SJCRH30 (cell line): ENCODE results near the gene LTV1. TPM values are rescaled to one million over a fixed set of nuclear protein-coding genes. Genes with fewer than 3 reads are reported as not detected.
"Not testable (repeated sequence)": the region's sequence is repeated elsewhere in the genome, so short reads cannot be mapped to it uniquely, and the experiment has no call there.

Experiments
- DNase-seq, 2 experiments: peaks; one replicate each; pipeline ENCODE4 v3.0.0-alpha.2; 2015 to 2020
- H3K27ac ChIP-seq: fragments of 250-450 bp; sonication (Bioruptor Pico); 2 replicates; pipeline ENCODE4 v1.5.1; 2020; ENCODE audit warnings: mild to moderate bottlenecking, moderate library complexity
- H3K27me3 ChIP-seq: fragments of 250-450 bp; sonication (Bioruptor Pico); 2 replicates; pipeline ENCODE4 v1.5.1; 2020; ENCODE audit warnings: mild to moderate bottlenecking, moderate library complexity
- H3K36me3 ChIP-seq: fragments of 250-450 bp; sonication (Bioruptor Pico); 2 replicates; pipeline ENCODE4 v1.5.1; 2020; ENCODE audit warnings: mild to moderate bottlenecking, moderate library complexity
- H3K4me1 ChIP-seq: fragments of 250-450 bp; sonication (Bioruptor Pico); 2 replicates; pipeline ENCODE4 v1.5.1; 2020; ENCODE audit warnings: mild to moderate bottlenecking, moderate library complexity
- H3K4me3 ChIP-seq: fragments of 250-450 bp; sonication (Bioruptor Pico); 2 replicates; pipeline ENCODE4 v1.5.1; 2020; ENCODE audit warnings: mild to moderate bottlenecking, moderate library complexity
- H3K9me3 ChIP-seq: fragments of 250-450 bp; sonication (Bioruptor Pico); replicated peaks from 2 replicates; pipeline ENCODE4 v1.5.1; 2020; ENCODE audit warnings: mild to moderate bottlenecking, moderate library complexity
- total RNA-seq: library from RNA; depleted of rRNA; stranded (reverse); fragments of >200 nt; shearing (Covaris generic); gene quantifications from 2 replicates; pipeline ENCODE4 v1.2.3, GENCODE V29; 2014

LTV1 gene
- total RNA-seq, 1 experiment from 2014 or later, result 44.8 TPM

- no peaks in the 10 kb centered on the region for H3K9me3 ChIP-seq
These were observed 19.6 kb upstream of the LTV1 start for GRCh38 chr6:143823548-143823947.

GRCh38 chr6:143828572-143828971, 14.6 kb upstream of the LTV1 start:
- DNase-seq, result no peak
- Histone ChIP-seq H3K4me3 (no peak overlapping the region), H3K27ac (no peak overlapping the region)

More at GRCh38 chr6:143823548-143823947, 19.6 kb upstream of the LTV1 start:
- no peak overlapping the region for H3K4me3 ChIP-seq
- H3K4me1 ChIP-seq, result no peaks in the 10 kb centered on the region; the same call in 1 of the 2 replicates
- DNase-seq, result no peak
- no peaks in the 10 kb centered on the region for H3K27me3 ChIP-seq
- no peak overlapping the region for H3K27ac ChIP-seq
- H3K36me3 ChIP-seq, result peaks cover 5% of the 10 kb centered on the region; the same call in 1 of the 2 replicates

GRCh38 chr6:143836150-143836549, 7.0 kb upstream of the LTV1 start:
- Histone ChIP-seq H3K4me3 (no peak overlapping the region), H3K27me3 (no peaks in the 10 kb centered on the region), H3K27ac (no peak overlapping the region), H3K4me1 (no peaks in the 10 kb centered on the region), H3K36me3 (no peaks in the 10 kb centered on the region), H3K9me3 (no peaks in the 10 kb centered on the region)
- DNase-seq, result no peak

More at GRCh38 chr6:143828572-143828971, 14.6 kb upstream of the LTV1 start:
- peaks cover 5% of the 10 kb centered on the region; the same call in 1 of the 2 replicates for H3K36me3 ChIP-seq
- no peaks in the 10 kb centered on the region for H3K9me3 ChIP-seq
- no peaks in the 10 kb centered on the region for H3K27me3 ChIP-seq
- no peaks in the 10 kb centered on the region for H3K4me1 ChIP-seq

- H3K27ac ChIP-seq, result no peak overlapping the region
- no peak for DNase-seq
- no peaks in the 10 kb centered on the region for H3K9me3 ChIP-seq
- no peak overlapping the region for H3K4me3 ChIP-seq
- H3K4me1 ChIP-seq, result peaks cover 6% of the 10 kb centered on the region; the same call in 1 of the 2 replicates
- H3K36me3 ChIP-seq, result no peaks in the 10 kb centered on the region
- H3K27me3 ChIP-seq, result no peaks in the 10 kb centered on the region
These were observed 4.7 kb upstream of the LTV1 start for GRCh38 chr6:143838395-143838794.

GRCh38 chr6:143839196-143839595, 3.9 kb upstream of the LTV1 start:
- no peak overlapping the region for H3K4me3 ChIP-seq
- H3K36me3 ChIP-seq, result peaks cover 1% of the 10 kb centered on the region; the same call in 1 of the 2 replicates
- no peak overlapping the region for H3K27ac ChIP-seq
- peaks cover 7% of the 10 kb centered on the region for H3K4me1 ChIP-seq
- no peaks in the 10 kb centered on the region for H3K9me3 ChIP-seq
- no peaks in the 10 kb centered on the region for H3K27me3 ChIP-seq
- no peak for DNase-seq

- no peaks in the 10 kb centered on the region for H3K9me3 ChIP-seq
- H3K4me3 ChIP-seq, result no peak overlapping the region
- H3K27me3 ChIP-seq, result no peaks in the 10 kb centered on the region
- H3K4me1 ChIP-seq, result peaks cover 10% of the 10 kb centered on the region
- no peak overlapping the region for H3K27ac ChIP-seq
- no peak for DNase-seq
- peaks cover 17% of the 10 kb centered on the region for H3K36me3 ChIP-seq
These were observed 2.4 kb upstream of the LTV1 start for GRCh38 chr6:143840595-143841265.

- no peak for DNase-seq
These were observed 657 bp upstream of the LTV1 start for GRCh38 chr6:143842461-143842901.

GRCh38 chr6:143843677-143843999, 500 bp downstream of the LTV1 start:
- Histone ChIP-seq H3K36me3 (peaks cover 45% of the 10 kb centered on the region), H3K27me3 (no peaks in the 10 kb centered on the region), H3K9me3 (no peaks in the 10 kb centered on the region), H3K4me1 (peaks cover 10% of the 10 kb centered on the region), H3K27ac (peak overlapping the region; percentile 79), H3K4me3 (peak overlapping the region; percentile 88)
- DNase-seq, result no peak

More at GRCh38 chr6:143842461-143842901, 657 bp upstream of the LTV1 start:
- peaks cover 10% of the 10 kb centered on the region for H3K4me1 ChIP-seq
- H3K27me3 ChIP-seq, result no peaks in the 10 kb centered on the region
- peak overlapping the region; percentile 79 for H3K27ac ChIP-seq
- H3K4me3 ChIP-seq, result peak overlapping the region; percentile 88
- H3K36me3 ChIP-seq, result peaks cover 34% of the 10 kb centered on the region
- H3K9me3 ChIP-seq, result no peaks in the 10 kb centered on the region

- Histone ChIP-seq H3K4me3 (peak overlapping the region; percentile 88), H3K27ac (peak overlapping the region; percentile 79; the same call in 1 of the 2 replicates), H3K9me3 (no peaks in the 10 kb centered on the region), H3K4me1 (peaks cover 10% of the 10 kb centered on the region), H3K27me3 (no peaks in the 10 kb centered on the region), H3K36me3 (peaks cover 48% of the 10 kb centered on the region)
- no peak for DNase-seq
These were observed 868 bp downstream of the LTV1 start for GRCh38 chr6:143844006-143844405.

- Histone ChIP-seq H3K27ac (no peak overlapping the region), H3K9me3 (no peaks in the 10 kb centered on the region), H3K4me3 (no peak overlapping the region), H3K36me3 (peaks cover 55% of the 10 kb centered on the region), H3K27me3 (no peaks in the 10 kb centered on the region), H3K4me1 (peaks cover 10% of the 10 kb centered on the region)
- DNase-seq, result no peak
These were observed 1.9 kb downstream of the LTV1 start for GRCh38 chr6:143845033-143845432.

- Histone ChIP-seq H3K36me3 (peaks cover 90% of the 10 kb centered on the region), H3K9me3 (peaks cover 11% of the 10 kb centered on the region; the same call in 1 of the 2 replicates)
- not testable (repeated sequence) for H3K4me1 ChIP-seq, H3K27me3 ChIP-seq, DNase-seq, H3K27ac ChIP-seq, H3K4me3 ChIP-seq
These were observed 8.6 kb downstream of the LTV1 start for GRCh38 chr6:143851706-143852105.

- not testable (repeated sequence) for H3K27me3 ChIP-seq, H3K4me3 ChIP-seq, H3K4me1 ChIP-seq, H3K27ac ChIP-seq, DNase-seq
- H3K9me3 ChIP-seq, result peaks cover 11% of the 10 kb centered on the region; the same call in 1 of the 2 replicates
- H3K36me3 ChIP-seq, result peaks cover 93% of the 10 kb centered on the region
These were observed 11.9 kb downstream of the LTV1 start for GRCh38 chr6:143855057-143855456.

GRCh38 chr6:143856762-143857161, 13.6 kb downstream of the LTV1 start:
- H3K4me3 ChIP-seq, H3K27ac ChIP-seq, DNase-seq, H3K4me1 ChIP-seq, H3K27me3 ChIP-seq: not testable (repeated sequence)
- H3K36me3 ChIP-seq, result peaks cover 86% of the 10 kb centered on the region
- peaks cover 11% of the 10 kb centered on the region; the same call in 1 of the 2 replicates for H3K9me3 ChIP-seq

GRCh38 chr6:143857651-143858050, 14.5 kb downstream of the LTV1 start:
- Histone ChIP-seq H3K4me3 (no peak overlapping the region), H3K4me1 (no peaks in the 10 kb centered on the region), H3K9me3 (peaks cover 11% of the 10 kb centered on the region; the same call in 1 of the 2 replicates), H3K27me3 (no peaks in the 10 kb centered on the region), H3K27ac (no peak overlapping the region), H3K36me3 (peaks cover 83% of the 10 kb centered on the region)
- no peak for DNase-seq

- Histone ChIP-seq H3K4me1 (no peaks in the 10 kb centered on the region), H3K36me3 (peaks cover 87% of the 10 kb centered on the region), H3K4me3 (no peak overlapping the region), H3K9me3 (peaks cover 11% of the 10 kb centered on the region; the same call in 1 of the 2 replicates), H3K27ac (no peak overlapping the region), H3K27me3 (no peaks in the 10 kb centered on the region)
- DNase-seq, result no peak
These were observed 16.9 kb downstream of the LTV1 start for GRCh38 chr6:143859891-143860660.
